Muscle layer of duodenum (tissue), 2 donors: ENCODE measurements around the gene EVC.
"Not testable (repeated sequence)": the region's sequence is repeated elsewhere in the genome, so short reads cannot be mapped to it uniquely, and the experiment has no call there.

Experiments used
- H3K27ac ChIP-seq: one replicate; pipeline ENCODE4 v1.7.0; 2013; ENCODE audit warnings: mild to moderate bottlenecking, low read length
- H3K27me3 ChIP-seq: one replicate; pipeline ENCODE4 v1.7.0; 2013; ENCODE audit warnings: low read depth, mild to moderate bottlenecking, control low read depth, low read length
- H3K36me3 ChIP-seq, 2 donors: one replicate each; pipeline ENCODE4 v1.7.0; 2013; ENCODE audit warnings: low read length in 2 of 2, control low read depth in 1 of 2, mild to moderate bottlenecking in 1 of 2; ENCODE audit not compliant: insufficient read depth in 2 of 2, control insufficient read depth in 1 of 2
- H3K4me1 ChIP-seq, 2 donors: one replicate each; pipeline ENCODE4 v1.7.0; 2013; ENCODE audit warnings: low read length in 2 of 2, mild to moderate bottlenecking in 2 of 2, control low read depth in 1 of 2, moderate library complexity in 1 of 2; ENCODE audit not compliant: insufficient read depth in 2 of 2, control insufficient read depth in 1 of 2
- H3K4me3 ChIP-seq, 2 donors: one replicate each; pipeline ENCODE4 v1.7.0; 2013; ENCODE audit warnings: low read length in 2 of 2, low read depth in 1 of 2, mild to moderate bottlenecking in 1 of 2
- H3K9me3 ChIP-seq, 2 donors: one replicate each; pipeline ENCODE4 v1.7.0; 2013; ENCODE audit warnings: low read length in 2 of 2, control low read depth in 1 of 2, mild to moderate bottlenecking in 1 of 2; ENCODE audit not compliant: control insufficient read depth in 1 of 2
- donor health status: healthy.

EVC gene

GRCh38 chr4:5718411-5718810 is 7.4 kb downstream of the EVC start:
- Histone ChIP-seq H3K27me3 (no peaks in the 10 kb centered on the region), H3K4me3 (no peak overlapping the region), H3K9me3 (peaks cover 5 to 6% of the 10 kb centered on the region in 2 donors), H3K4me1 (peaks cover 0 to 4% of the 10 kb centered on the region in 2 donors), H3K27ac (no peak overlapping the region), H3K36me3 (peaks cover 10 to 21% of the 10 kb centered on the region in 2 donors)

- peaks cover 15 to 21% of the 10 kb centered on the region in 2 donors for H3K36me3 ChIP-seq
- H3K4me1 ChIP-seq = peaks cover 0 to 4% of the 10 kb centered on the region in 2 donors
- no peaks in the 10 kb centered on the region for H3K27me3 ChIP-seq
- peaks cover 5 to 6% of the 10 kb centered on the region in 2 donors for H3K9me3 ChIP-seq
- no peak overlapping the region for H3K4me3 ChIP-seq
- H3K27ac ChIP-seq = no peak overlapping the region
These were observed 8.5 kb downstream of the EVC start for GRCh38 chr4:5719350-5720055.

GRCh38 chr4:5720157-5720850 is 9.3 kb downstream of the EVC start:
- peaks cover 0 to 4% of the 10 kb centered on the region in 2 donors for H3K4me1 ChIP-seq
- no peak overlapping the region for H3K4me3 ChIP-seq
- peaks cover 1 to 2% of the 10 kb centered on the region in 2 donors for H3K9me3 ChIP-seq
- peaks cover 15 to 21% of the 10 kb centered on the region in 2 donors for H3K36me3 ChIP-seq
- H3K27ac ChIP-seq = no peak overlapping the region
- no peaks in the 10 kb centered on the region for H3K27me3 ChIP-seq

GRCh38 chr4:5720980-5721379 is 10.0 kb downstream of the EVC start:
- Histone ChIP-seq H3K27me3 (no peaks in the 10 kb centered on the region), H3K36me3 (peaks cover 15 to 21% of the 10 kb centered on the region in 2 donors), H3K27ac (no peak overlapping the region), H3K9me3 (no peaks in the 10 kb centered on the region), H3K4me1 (peaks cover 0 to 4% of the 10 kb centered on the region in 2 donors), H3K4me3 (no peak overlapping the region)

- no peaks in the 10 kb centered on the region for H3K9me3 ChIP-seq
- no peak overlapping the region for H3K4me3 ChIP-seq
- H3K4me1 ChIP-seq = peaks cover 0 to 4% of the 10 kb centered on the region in 2 donors
- H3K27ac ChIP-seq = no peak overlapping the region
- H3K27me3 ChIP-seq = no peaks in the 10 kb centered on the region
- peaks cover 15 to 21% of the 10 kb centered on the region in 2 donors for H3K36me3 ChIP-seq
These were observed 10.9 kb downstream of the EVC start for GRCh38 chr4:5721923-5722322.

GRCh38 chr4:5722328-5722727 is 11.3 kb downstream of the EVC start:
- Histone ChIP-seq H3K4me3 (no peak overlapping the region), H3K9me3 (no peaks in the 10 kb centered on the region), H3K27me3 (no peaks in the 10 kb centered on the region), H3K27ac (no peak overlapping the region), H3K36me3 (peaks cover 15 to 21% of the 10 kb centered on the region in 2 donors), H3K4me1 (peaks cover 0 to 4% of the 10 kb centered on the region in 2 donors)

- H3K4me3 ChIP-seq = no peak overlapping the region
- H3K27me3 ChIP-seq = no peaks in the 10 kb centered on the region
- H3K36me3 ChIP-seq = peaks cover 15 to 20% of the 10 kb centered on the region in 2 donors
- peaks cover 0 to 4% of the 10 kb centered on the region in 2 donors for H3K4me1 ChIP-seq
- H3K9me3 ChIP-seq = no peaks in the 10 kb centered on the region
- no peak overlapping the region for H3K27ac ChIP-seq
These were observed 13.4 kb downstream of the EVC start for GRCh38 chr4:5724377-5724776.

GRCh38 chr4:5728412-5728811 is 17.4 kb downstream of the EVC start:
- H3K27ac ChIP-seq, H3K4me3 ChIP-seq, H3K27me3 ChIP-seq, H3K9me3 ChIP-seq, H3K4me1 ChIP-seq: not testable (repeated sequence)
- peaks cover 15 to 36% of the 10 kb centered on the region in 2 donors for H3K36me3 ChIP-seq

- Histone ChIP-seq H3K4me3 (no peak overlapping the region), H3K36me3 (peaks cover 12 to 56% of the 10 kb centered on the region in 2 donors), H3K4me1 (no peaks in the 10 kb centered on the region), H3K27ac (no peak overlapping the region), H3K27me3 (no peaks in the 10 kb centered on the region), H3K9me3 (no peaks in the 10 kb centered on the region)
These were observed 19.4 kb downstream of the EVC start for GRCh38 chr4:5730436-5730835.

- H3K36me3 ChIP-seq = peaks cover 16 to 65% of the 10 kb centered on the region in 2 donors
- no peaks in the 10 kb centered on the region for H3K27me3 ChIP-seq
- no peak overlapping the region for H3K4me3 ChIP-seq
- no peak overlapping the region for H3K27ac ChIP-seq
- H3K9me3 ChIP-seq = no peaks in the 10 kb centered on the region
- H3K4me1 ChIP-seq = no peaks in the 10 kb centered on the region
These were observed 20.3 kb downstream of the EVC start for GRCh38 chr4:5730993-5731990.

GRCh38 chr4:5732158-5732557 is 21.2 kb downstream of the EVC start:
- Histone ChIP-seq H3K36me3 (peaks cover 16 to 66% of the 10 kb centered on the region in 2 donors), H3K9me3 (no peaks in the 10 kb centered on the region), H3K4me1 (no peaks in the 10 kb centered on the region), H3K27ac (no peak overlapping the region), H3K4me3 (no peak overlapping the region), H3K27me3 (no peaks in the 10 kb centered on the region)
